DND-41 (cell line): ENCODE results near the gene CCDC93.

Experiments
- ATAC-seq: fragments of 200-7000 bp; cut with Tn5 transposase; 3 replicates; pipeline ENCODE4 v1.9.1; 2021; ENCODE audit warnings: low read depth; ENCODE audit not compliant: insufficient read depth
- DNase-seq: peaks from one replicate; pipeline ENCODE4 v3.0.0-alpha.2; 2020
- H2AFZ ChIP-seq: 2 replicates; pipeline ENCODE4 v1.6.0; 2012; ENCODE audit warnings: low read depth, low read length
- H3K27ac ChIP-seq: 2 replicates; pipeline ENCODE4 v1.5.1; 2012; ENCODE audit warnings: low read length, inconsistent platforms
- H3K27me3 ChIP-seq: fragments of 200-600 bp; sonication (generic); 2 replicates; pipeline ENCODE4 v1.6.0; 2012; ENCODE audit warnings: low read length, mild to moderate bottlenecking, inconsistent platforms; ENCODE audit not compliant: insufficient read depth, poor library complexity
- H3K36me3 ChIP-seq: 2 replicates; pipeline ENCODE4 v1.5.1; 2012; ENCODE audit warnings: low read length, inconsistent platforms; ENCODE audit not compliant: insufficient read depth
- H3K4me1 ChIP-seq: 2 replicates; pipeline ENCODE4 v1.5.1; 2012; ENCODE audit warnings: mild to moderate bottlenecking, low read length; ENCODE audit not compliant: insufficient read depth
- H3K4me2 ChIP-seq: 2 replicates; pipeline ENCODE4 v1.6.0; 2012; ENCODE audit warnings: mild to moderate bottlenecking, moderate library complexity, low read length, inconsistent platforms; ENCODE audit not compliant: insufficient read depth
- H3K4me3 ChIP-seq, 2 experiments: fragments of 200-600 bp in 1 of 2; shearing (Covaris generic) in 1 of 2; 2 replicates each; pipeline ENCODE4 v1.5.1; 2012 to 2016; ENCODE audit warnings: inconsistent platforms in 2 of 2, low read length in 2 of 2, mild to moderate bottlenecking in 2 of 2, low read depth in 1 of 2, moderate library complexity in 1 of 2
- H3K79me2 ChIP-seq: 2 replicates; pipeline ENCODE4 v1.6.0; 2012; ENCODE audit warnings: low read length, inconsistent platforms; ENCODE audit not compliant: insufficient read depth
- H3K9ac ChIP-seq: 2 replicates; pipeline ENCODE4 v1.6.0; 2012; ENCODE audit warnings: low read depth, mild to moderate bottlenecking, inconsistent platforms, low read length, moderate library complexity
- H3K9me3 ChIP-seq: 2 replicates; pipeline ENCODE4 v1.5.1; 2012; ENCODE audit warnings: low read length, moderate library complexity, mild to moderate bottlenecking, inconsistent platforms; ENCODE audit not compliant: insufficient read depth, severe bottlenecking
- H4K20me1 ChIP-seq: 2 replicates; pipeline ENCODE4 v1.6.0; 2012; ENCODE audit warnings: low read length; ENCODE audit not compliant: insufficient read depth
- CTCF ChIP-seq: IDR thresholded peaks from 2 replicates; pipeline ENCODE4 v1.5.1; 2012; ENCODE audit warnings: borderline replicate concordance, low read length, moderate library complexity, mild to moderate bottlenecking; ENCODE audit not compliant: poor library complexity, severe bottlenecking; ENCODE audit errors: extremely low read depth
- EZH2 ChIP-seq: IDR thresholded peaks from 3 replicates; pipeline ENCODE4 v1.6.1; 2012; ENCODE audit warnings: borderline replicate concordance, low read depth, mild to moderate bottlenecking, moderate library complexity, low read length, inconsistent platforms; ENCODE audit not compliant: severe bottlenecking

Gene CCDC93

GRCh38 chr2:117989854-117990438 lies 23.9 kb downstream of the CCDC93 start:
- no peaks in the 10 kb centered on the region for H3K27me3 ChIP-seq
- no peaks in the 10 kb centered on the region for H3K9me3 ChIP-seq
- peaks cover 80% of the 10 kb centered on the region for H3K36me3 ChIP-seq
- H3K27ac ChIP-seq = no peak overlapping the region
- no peak for ATAC-seq
- H3K9ac ChIP-seq = no peak overlapping the region
- no peak for TF ChIP-seq CTCF
- TF ChIP-seq EZH2 = no peak
- no peaks in the 10 kb centered on the region for H3K79me2 ChIP-seq
- peaks cover 2% of the 10 kb centered on the region; the same call in 1 of the 2 replicates for H4K20me1 ChIP-seq
- DNase-seq = no peak
- H2AFZ ChIP-seq = no peak overlapping the region
- no peak overlapping the region for H3K4me3 ChIP-seq
- H3K4me2 ChIP-seq = no peak overlapping the region
- no peaks in the 10 kb centered on the region for H3K4me1 ChIP-seq

DNA sequence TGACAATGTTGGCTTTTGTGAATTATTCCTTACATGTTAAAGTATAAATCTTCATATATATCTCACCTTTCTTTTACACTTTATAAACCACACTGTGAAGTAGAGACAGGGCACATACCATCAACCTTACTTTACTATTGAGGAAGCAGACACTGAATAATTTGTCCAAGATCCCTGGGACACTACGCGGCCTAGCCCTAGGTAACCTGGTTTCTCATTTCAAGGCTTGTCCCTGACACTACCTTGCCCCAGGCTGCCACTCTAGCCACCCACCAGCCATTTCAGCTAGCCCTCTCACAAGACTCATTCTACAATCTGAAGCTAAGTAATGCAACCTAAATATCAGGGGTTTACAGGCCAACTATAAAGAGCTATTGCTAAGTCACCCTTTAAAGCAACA lies 26.7 kb downstream of the CCDC93 start:
- H4K20me1 ChIP-seq = peaks cover 4% of the 10 kb centered on the region; the same call in 1 of the 2 replicates
- ATAC-seq = no peak
- no peaks in the 10 kb centered on the region for H3K4me1 ChIP-seq
- no peak overlapping the region for H3K9ac ChIP-seq
- no peak overlapping the region for H3K4me2 ChIP-seq
- H3K79me2 ChIP-seq = no peaks in the 10 kb centered on the region
- no peaks in the 10 kb centered on the region for H3K9me3 ChIP-seq
- no peak for TF ChIP-seq EZH2
- TF ChIP-seq CTCF = no peak
- H3K27me3 ChIP-seq = no peaks in the 10 kb centered on the region
- H3K4me3 ChIP-seq = no peak overlapping the region
- no peak overlapping the region for H3K27ac ChIP-seq
- no peak overlapping the region for H2AFZ ChIP-seq
- peaks cover 80% of the 10 kb centered on the region for H3K36me3 ChIP-seq
- DNase-seq = no peak

DNA sequence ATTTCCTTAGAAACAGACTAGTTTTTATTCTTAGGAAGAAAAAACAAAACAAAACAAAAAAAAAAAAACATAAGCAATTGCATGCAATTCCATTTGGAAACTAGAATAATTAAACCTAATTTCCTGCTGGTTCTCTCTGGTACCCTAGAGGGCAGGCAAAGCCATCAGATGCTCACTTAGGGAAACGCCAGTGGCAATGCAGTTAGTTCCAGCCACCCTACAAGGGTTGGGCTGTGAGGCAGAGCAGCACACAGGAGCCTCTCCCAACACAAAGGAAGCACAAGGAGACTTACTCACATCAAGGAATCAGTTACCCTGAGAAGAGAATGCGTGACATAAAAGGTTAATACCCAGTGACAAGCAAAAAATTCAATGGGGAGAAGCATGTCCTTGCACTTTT lies 28.8 kb downstream of the CCDC93 start:
- H3K27me3 ChIP-seq = no peaks in the 10 kb centered on the region
- H3K4me1 ChIP-seq = no peaks in the 10 kb centered on the region
- no peak overlapping the region for H3K9ac ChIP-seq
- no peaks in the 10 kb centered on the region for H3K79me2 ChIP-seq
- H3K4me2 ChIP-seq = no peak overlapping the region
- H4K20me1 ChIP-seq = peaks cover 4% of the 10 kb centered on the region; the same call in 1 of the 2 replicates
- ATAC-seq (no peak), DNase-seq (no peak)
- no peaks in the 10 kb centered on the region for H3K9me3 ChIP-seq
- H3K27ac ChIP-seq = no peak overlapping the region
- no peak overlapping the region for H3K4me3 ChIP-seq
- peaks cover 74% of the 10 kb centered on the region for H3K36me3 ChIP-seq
- H2AFZ ChIP-seq = no peak overlapping the region
- TF ChIP-seq EZH2 (no peak), CTCF (no peak)

DNA sequence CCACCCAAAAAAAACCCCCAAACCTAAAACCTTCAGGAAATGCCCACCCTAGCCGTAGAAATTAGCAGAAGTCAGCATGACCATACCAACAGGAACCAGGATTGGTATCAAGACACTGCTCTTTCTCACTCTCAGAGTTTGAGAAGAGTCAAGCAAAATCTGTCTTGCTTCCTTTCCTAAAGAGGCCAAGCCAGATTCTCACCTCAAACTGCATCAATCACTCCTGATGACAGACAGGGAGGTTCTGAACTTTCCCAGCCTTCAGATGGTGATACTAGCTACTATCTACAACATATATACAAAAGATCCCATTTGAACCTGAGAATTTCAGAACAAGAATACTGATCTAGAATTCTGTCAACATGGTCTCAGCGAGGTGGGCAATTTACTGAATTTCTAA lies 29.7 kb downstream of the CCDC93 start:
- no peak for TF ChIP-seq CTCF
- TF ChIP-seq EZH2 = no peak
- Histone ChIP-seq H4K20me1 (peaks cover 6% of the 10 kb centered on the region; the same call in 1 of the 2 replicates), H3K4me1 (no peaks in the 10 kb centered on the region), H3K27me3 (no peaks in the 10 kb centered on the region), H3K36me3 (peaks cover 74% of the 10 kb centered on the region), H2AFZ (no peak overlapping the region), H3K4me2 (no peak overlapping the region), H3K27ac (no peak overlapping the region), H3K79me2 (no peaks in the 10 kb centered on the region), H3K4me3 (no peak overlapping the region), H3K9ac (no peak overlapping the region), H3K9me3 (no peaks in the 10 kb centered on the region)
- no peak for DNase-seq
- no peak for ATAC-seq
